ENCODE results near the gene STK10. TPM values are rescaled to one million over a fixed set of nuclear protein-coding genes. Genes with fewer than 3 reads are reported as not detected.
A peak's percentile ranks its signal among the peaks of the same experiment; 100 is the strongest.

The STK10 gene
- total RNA-seq, 1 donor = 27.1 TPM

GRCh38 chr5:172166030-172166826, 21.8 kb downstream of the STK10 start:
- peaks cover 22% of the 10 kb centered on the region for H4K20me1 ChIP-seq (ENCODE audit: insufficient read depth, low read length)
- no peak overlapping the region for H2AFZ ChIP-seq (ENCODE audit: low read length)
- no peak overlapping the region for H3K27ac ChIP-seq (ENCODE audit: low read depth, low read length)
- no peaks in the 10 kb centered on the region for H3K27me3 ChIP-seq (ENCODE audit: insufficient read depth, low read length)
- TF ChIP-seq CTCF (IDR thresholded peaks at IDR 0.05; ENCODE audit: extremely low read depth, low read depth, low read length) = no peak
- H3K4me3 ChIP-seq (ENCODE audit: insufficient read depth, low read length) = no peak overlapping the region
- no peak overlapping the region for H3K4me2 ChIP-seq (ENCODE audit: insufficient read depth, low read length)
- DNase-seq (ENCODE audit: insufficient read length, low spot score, missing footprints) = peak; percentile 36
- H3K9me3 ChIP-seq (ENCODE audit: low read depth, low read length) = no peaks in the 10 kb centered on the region
- H3K79me2 ChIP-seq (ENCODE audit: insufficient read depth, low read length) = peaks cover 88% of the 10 kb centered on the region
- no peaks in the 10 kb centered on the region for H3K36me3 ChIP-seq (ENCODE audit: insufficient read depth, low read length)
- H3K4me1 ChIP-seq (ENCODE audit: insufficient read depth, low read length) = peaks cover 24% of the 10 kb centered on the region

GRCh38 chr5:172165465-172165864, 22.6 kb downstream of the STK10 start:
- H4K20me1 ChIP-seq (ENCODE audit: insufficient read depth, low read length) = peaks cover 28% of the 10 kb centered on the region

DNA sequence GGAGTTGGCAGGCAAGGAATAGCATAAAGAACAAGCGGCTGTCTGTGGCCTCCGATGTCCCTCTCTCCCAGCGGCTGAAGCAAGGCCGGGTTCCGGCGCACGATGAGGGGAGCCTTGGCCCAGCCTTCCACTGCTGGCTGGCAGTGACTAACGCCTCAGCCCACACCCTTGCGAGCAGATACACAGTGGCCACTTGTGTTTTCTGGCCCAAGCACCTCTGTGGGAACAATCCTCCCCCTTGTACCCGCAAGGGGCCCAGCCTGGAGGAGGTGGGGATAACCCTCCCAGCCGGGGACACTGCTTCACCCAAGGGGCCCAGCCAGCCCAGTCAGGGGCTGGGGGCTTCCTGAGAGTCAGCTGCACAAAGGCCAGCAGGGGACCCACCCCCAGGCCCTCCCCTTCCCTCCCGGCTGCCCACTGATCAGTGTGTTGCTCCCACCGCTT, 23.2 kb downstream of the STK10 start:
- Histone ChIP-seq H3K27ac (ENCODE audit: low read depth, low read length) (peak overlapping the region; percentile 71), H3K27me3 (ENCODE audit: insufficient read depth, low read length) (no peaks in the 10 kb centered on the region), H3K4me3 (ENCODE audit: insufficient read depth, low read length) (no peak overlapping the region), H3K36me3 (ENCODE audit: insufficient read depth, low read length) (no peaks in the 10 kb centered on the region), H3K79me2 (ENCODE audit: insufficient read depth, low read length) (peaks cover 87% of the 10 kb centered on the region), H3K4me1 (ENCODE audit: insufficient read depth, low read length) (peaks cover 24% of the 10 kb centered on the region), H3K4me2 (ENCODE audit: insufficient read depth, low read length) (peak overlapping the region; percentile 57), H3K9me3 (ENCODE audit: low read depth, low read length) (no peaks in the 10 kb centered on the region), H2AFZ (ENCODE audit: low read length) (peak overlapping the region; percentile 10), H4K20me1 (ENCODE audit: insufficient read depth, low read length) (peaks cover 30% of the 10 kb centered on the region)
- no peak for TF ChIP-seq CTCF (IDR thresholded peaks at IDR 0.05; ENCODE audit: extremely low read depth, low read depth, low read length)
- peak; percentile 82 for DNase-seq (ENCODE audit: insufficient read length, low spot score, missing footprints)

More at GRCh38 chr5:172165465-172165864, 22.6 kb downstream of the STK10 start:
- Histone ChIP-seq H3K9me3 (ENCODE audit: low read depth, low read length) (no peaks in the 10 kb centered on the region), H3K4me2 (ENCODE audit: insufficient read depth, low read length) (no peak overlapping the region), H3K27me3 (ENCODE audit: insufficient read depth, low read length) (no peaks in the 10 kb centered on the region), H3K27ac (ENCODE audit: low read depth, low read length) (no peak overlapping the region), H3K4me3 (ENCODE audit: insufficient read depth, low read length) (no peak overlapping the region), H3K36me3 (ENCODE audit: insufficient read depth, low read length) (no peaks in the 10 kb centered on the region), H3K4me1 (ENCODE audit: insufficient read depth, low read length) (peaks cover 24% of the 10 kb centered on the region), H3K79me2 (ENCODE audit: insufficient read depth, low read length) (peaks cover 88% of the 10 kb centered on the region), H2AFZ (ENCODE audit: low read length) (no peak overlapping the region)
- no peak for TF ChIP-seq CTCF (IDR thresholded peaks at IDR 0.05; ENCODE audit: extremely low read depth, low read depth, low read length)
- no peak for DNase-seq (ENCODE audit: insufficient read length, low spot score, missing footprints)

DNA sequence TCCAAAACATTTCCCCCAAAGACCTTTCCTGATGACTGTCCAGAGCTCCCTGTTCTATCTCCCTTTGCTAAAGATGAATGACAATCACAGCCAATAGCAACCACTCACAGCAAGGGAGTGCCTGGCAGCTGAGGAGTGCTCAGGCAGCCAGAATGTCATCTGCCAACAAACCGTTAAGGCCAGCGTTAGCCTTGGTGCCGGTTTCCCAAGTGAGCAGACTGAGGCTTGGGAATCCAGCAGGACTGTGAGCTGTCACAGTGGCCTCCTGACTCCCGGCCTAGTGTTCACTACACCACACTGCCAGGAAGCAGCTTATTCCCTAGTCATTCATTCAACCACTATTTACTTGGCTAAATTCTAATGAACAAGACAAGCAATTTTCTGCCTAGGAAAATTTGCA, 24.7 kb downstream of the STK10 start:
- peak overlapping the region; percentile 5 for H3K27ac ChIP-seq (ENCODE audit: low read depth, low read length)

More for the DNA sequence above, 24.7 kb downstream of the STK10 start:
- Histone ChIP-seq H3K27me3 (ENCODE audit: insufficient read depth, low read length) (no peaks in the 10 kb centered on the region), H4K20me1 (ENCODE audit: insufficient read depth, low read length) (peaks cover 37% of the 10 kb centered on the region), H3K4me1 (ENCODE audit: insufficient read depth, low read length) (peaks cover 24% of the 10 kb centered on the region), H3K36me3 (ENCODE audit: insufficient read depth, low read length) (no peaks in the 10 kb centered on the region), H3K79me2 (ENCODE audit: insufficient read depth, low read length) (peaks cover 83% of the 10 kb centered on the region), H3K4me3 (ENCODE audit: insufficient read depth, low read length) (no peak overlapping the region), H3K4me2 (ENCODE audit: insufficient read depth, low read length) (no peak overlapping the region), H2AFZ (ENCODE audit: low read length) (no peak overlapping the region), H3K9me3 (ENCODE audit: low read depth, low read length) (no peaks in the 10 kb centered on the region)
- no peak for TF ChIP-seq CTCF (IDR thresholded peaks at IDR 0.05; ENCODE audit: extremely low read depth, low read depth, low read length)
- peak; percentile 69 for DNase-seq (ENCODE audit: insufficient read length, low spot score, missing footprints)
